Measurements from ENCODE around the gene SLC2A4RG. TPM values are rescaled to one million over a fixed set of nuclear protein-coding genes. Genes with fewer than 3 reads are reported as not detected.

SLC2A4RG gene
- polyA plus RNA-seq, 1 experiment, result 52.0 TPM

GRCh38 chr20:63790572-63791168 lies 51.1 kb downstream of the SLC2A4RG start:
- ChIA-PET POLR2A (no interaction called here), CTCF (interaction anchor here (1.7 to 4.3 kb wide), 2 partner anchors 16 to 183 kb away, joined by 3 to 14 read pairs; no protein-coding TSS in a partner anchor)
- Histone ChIP-seq H3K4me3 (ENCODE audit: low read depth, low read length) (no peak overlapping the region), H3K36me3 (ENCODE audit: control insufficient read depth, insufficient read depth, low read length) (no peaks in the 10 kb centered on the region), H3K27me3 (ENCODE audit: control insufficient read depth, insufficient read depth, low read length) (no peaks in the 10 kb centered on the region)
- DNase-seq (ENCODE audit: low read depth), result no peak
- no peak for TF ChIP-seq CTCF (IDR thresholded peaks at IDR 0.05; ENCODE audit: insufficient read depth, low read depth, low read length)

GRCh38 chr20:63791497-63792156 lies 52.1 kb downstream of the SLC2A4RG start:
- Histone ChIP-seq H3K36me3 (ENCODE audit: control insufficient read depth, insufficient read depth, low read length) (no peaks in the 10 kb centered on the region), H3K27me3 (ENCODE audit: control insufficient read depth, insufficient read depth, low read length) (no peaks in the 10 kb centered on the region), H3K4me3 (ENCODE audit: low read depth, low read length) (no peak overlapping the region)
- ChIA-PET CTCF (interaction anchor here (0.7 to 4.3 kb wide), 3 partner anchors 17 to 43 kb away, joined by 3 to 14 read pairs (median 3); no protein-coding TSS in a partner anchor), POLR2A (no interaction called here)
- no peak for DNase-seq (ENCODE audit: low read depth)
- TF ChIP-seq CTCF (IDR thresholded peaks at IDR 0.05; ENCODE audit: insufficient read depth, low read depth, low read length), result no peak

GRCh38 chr20:63792866-63793265 lies 53.3 kb downstream of the SLC2A4RG start:
- no peak for TF ChIP-seq CTCF (IDR thresholded peaks at IDR 0.05; ENCODE audit: insufficient read depth, low read depth, low read length)
- Histone ChIP-seq H3K36me3 (ENCODE audit: control insufficient read depth, insufficient read depth, low read length) (no peaks in the 10 kb centered on the region), H3K27me3 (ENCODE audit: control insufficient read depth, insufficient read depth, low read length) (no peaks in the 10 kb centered on the region), H3K4me3 (ENCODE audit: low read depth, low read length) (no peak overlapping the region)
- CTCF ChIA-PET, result interaction anchor here (0.8 to 1.3 kb wide), 2 partner anchors 26 to 181 kb away, joined by 3 read pairs; no protein-coding TSS in a partner anchor
- no peak for DNase-seq (ENCODE audit: low read depth)
- POLR2A ChIA-PET, result no interaction called here

Small RNA genes lying within 50 kb of the gene (small RNA-seq; reads per million reads assigned to genes)
- gene LIME1 (ENCODE audit: insufficient read length, low read depth, low replicate concordance) (not detected), gene TNFRSF6B (ENCODE audit: insufficient read length, low read depth, low replicate concordance) (not detected)

Other genes starting within 250 kb of the SLC2A4RG start
- 8.3 and 9.4 TPM in 2 replicates for gene EEF1A2, start 240.7 kb upstream of the SLC2A4RG start, polyA plus RNA-seq (2011; rRNA removed)
- gene PPDPF, start 219.0 kb upstream of the SLC2A4RG start, polyA plus RNA-seq (2011; rRNA removed), result 16.5 and 26.9 TPM in 2 replicates
- 0.05 and 0.07 TPM in 2 replicates for gene PTK6, start 202.4 kb upstream of the SLC2A4RG start, polyA plus RNA-seq (2011; rRNA removed)
- not detected in 2 replicates for gene SRMS, start 192.0 kb upstream of the SLC2A4RG start, polyA plus RNA-seq (2011; rRNA removed)
- 0.26 and 0.76 TPM in 2 replicates for gene FNDC11, start 185.6 kb upstream of the SLC2A4RG start, polyA plus RNA-seq (2011; rRNA removed)
- 4.3 and 7.9 TPM in 2 replicates for gene HELZ2, start 165.5 kb upstream of the SLC2A4RG start, polyA plus RNA-seq (2011; rRNA removed)
- gene GMEB2, start 112.7 kb upstream of the SLC2A4RG start, polyA plus RNA-seq (2011; rRNA removed), result 5.2 and 7.4 TPM in 2 replicates
- gene STMN3, start 86.4 kb upstream of the SLC2A4RG start, polyA plus RNA-seq (2011; rRNA removed), result 9.7 and 12.7 TPM in 2 replicates
- gene RTEL1, start 81.5 kb upstream of the SLC2A4RG start, polyA plus RNA-seq (2011; rRNA removed), result 13.6 and 18.3 TPM in 2 replicates
- 2.1 and 3.2 TPM in 2 replicates for gene TNFRSF6B, start 43.1 kb upstream of the SLC2A4RG start, polyA plus RNA-seq (2011; rRNA removed)
- gene ARFRP1, start 31.8 kb upstream of the SLC2A4RG start, polyA plus RNA-seq (2011; rRNA removed), result 29.3 and 41.9 TPM in 2 replicates
- gene ZGPAT, start 31.7 kb upstream of the SLC2A4RG start, polyA plus RNA-seq (2011; rRNA removed), result 9.4 and 15.9 TPM in 2 replicates
- gene LIME1, start 3.1 kb upstream of the SLC2A4RG start, polyA plus RNA-seq (2011; rRNA removed), result 1.7 and 2.5 TPM in 2 replicates
- 0.13 and 0.32 TPM in 2 replicates for gene ZBTB46, start 91.5 kb downstream of the SLC2A4RG start, polyA plus RNA-seq (2011; rRNA removed)
- gene ABHD16B, start 121.7 kb downstream of the SLC2A4RG start, polyA plus RNA-seq (2011; rRNA removed), result not detected in 2 replicates
- gene TPD52L2, start 125.5 kb downstream of the SLC2A4RG start, polyA plus RNA-seq (2011; rRNA removed), result 243 and 288 TPM in 2 replicates
- 33.7 and 45.6 TPM in 2 replicates for gene DNAJC5, start 155.3 kb downstream of the SLC2A4RG start, polyA plus RNA-seq (2011; rRNA removed)
- gene UCKL1, start 216.6 kb downstream of the SLC2A4RG start, polyA plus RNA-seq (2011; rRNA removed), result 24.0 and 40.1 TPM in 2 replicates
- gene ZNF512B, start 230.2 kb downstream of the SLC2A4RG start, polyA plus RNA-seq (2011; rRNA removed), result 4.6 and 6.0 TPM in 2 replicates
- gene SAMD10, start 239.9 kb downstream of the SLC2A4RG start, polyA plus RNA-seq (2011; rRNA removed), result 0.88 and 1.4 TPM in 2 replicates
- 37.9 and 52.3 TPM in 2 replicates for gene PRPF6, start 241.4 kb downstream of the SLC2A4RG start, polyA plus RNA-seq (2011; rRNA removed)